ENCODE results near the gene AAK1. TPM values are rescaled to one million over a fixed set of nuclear protein-coding genes. Genes with fewer than 3 reads are reported as not detected.

Gene AAK1
- total RNA-seq, 3 donors from 2014 or later = 37.9 to 54.0 (median 44.9) TPM

DNA sequence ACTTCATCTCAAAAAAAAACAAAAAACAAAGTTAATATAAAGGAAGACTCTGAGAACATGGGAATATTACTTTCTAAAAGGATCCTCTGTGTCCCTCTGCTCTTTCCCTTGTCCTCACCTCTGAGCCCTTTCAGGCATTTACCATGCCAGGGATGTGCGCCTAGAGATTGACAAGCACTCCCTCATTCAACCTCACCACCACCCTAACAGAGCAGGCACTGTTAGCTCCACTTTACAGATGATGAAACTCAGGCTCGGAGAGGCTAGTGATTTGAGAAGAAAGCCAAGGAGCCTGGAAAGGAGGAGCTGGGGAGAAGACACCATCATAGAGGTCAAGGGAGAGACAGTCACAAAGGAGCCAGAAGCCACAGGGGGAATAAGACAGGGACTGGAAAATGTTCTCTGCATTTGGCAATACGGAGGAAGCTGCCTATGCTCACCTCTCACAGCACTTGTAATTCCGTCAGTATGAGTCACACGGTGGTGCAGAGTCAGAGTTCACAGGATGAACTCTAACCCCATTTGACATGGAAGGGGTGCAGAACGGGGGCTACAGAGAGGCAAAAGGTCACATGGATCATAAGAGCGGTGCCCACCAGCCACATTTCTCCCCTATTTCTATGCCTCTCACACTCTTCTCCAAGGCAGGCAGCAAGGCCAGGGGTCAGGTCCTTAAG, 104.5 kb downstream of the AAK1 start:
- TF ChIP-seq POLR2A (IDR thresholded peaks at IDR 0.05) (no peak), POLR2AphosphoS5 (IDR thresholded peaks at IDR 0.05) (no peak)
- TF ChIP-seq, protein P1, sequence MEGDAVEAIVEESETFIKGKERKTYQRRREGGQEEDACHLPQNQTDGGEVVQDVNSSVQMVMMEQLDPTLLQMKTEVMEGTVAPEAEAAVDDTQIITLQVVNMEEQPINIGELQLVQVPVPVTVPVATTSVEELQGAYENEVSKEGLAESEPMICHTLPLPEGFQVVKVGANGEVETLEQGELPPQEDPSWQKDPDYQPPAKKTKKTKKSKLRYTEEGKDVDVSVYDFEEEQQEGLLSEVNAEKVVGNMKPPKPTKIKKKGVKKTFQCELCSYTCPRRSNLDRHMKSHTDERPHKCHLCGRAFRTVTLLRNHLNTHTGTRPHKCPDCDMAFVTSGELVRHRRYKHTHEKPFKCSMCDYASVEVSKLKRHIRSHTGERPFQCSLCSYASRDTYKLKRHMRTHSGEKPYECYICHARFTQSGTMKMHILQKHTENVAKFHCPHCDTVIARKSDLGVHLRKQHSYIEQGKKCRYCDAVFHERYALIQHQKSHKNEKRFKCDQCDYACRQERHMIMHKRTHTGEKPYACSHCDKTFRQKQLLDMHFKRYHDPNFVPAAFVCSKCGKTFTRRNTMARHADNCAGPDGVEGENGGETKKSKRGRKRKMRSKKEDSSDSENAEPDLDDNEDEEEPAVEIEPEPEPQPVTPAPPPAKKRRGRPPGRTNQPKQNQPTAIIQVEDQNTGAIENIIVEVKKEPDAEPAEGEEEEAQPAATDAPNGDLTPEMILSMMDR (IDR thresholded peaks at IDR 0.05) = no peak
- DNase-seq (ENCODE audit: low spot score in 2 of 2) = no peak
- Histone ChIP-seq H3K27me3 (no peaks in the 10 kb centered on the region), H3K4me1 (peaks cover 0 to 5% of the 10 kb centered on the region in 2 donors), H3K4me3 (no peak overlapping the region), H3K36me3 (no peaks in the 10 kb centered on the region), H3K9me3 (no peaks in the 10 kb centered on the region), H3K27ac (no peak overlapping the region)
- intact Hi-C loops (cut with DNase I; ENCODE audit: low total_unique reads) = no loop called here

DNA sequence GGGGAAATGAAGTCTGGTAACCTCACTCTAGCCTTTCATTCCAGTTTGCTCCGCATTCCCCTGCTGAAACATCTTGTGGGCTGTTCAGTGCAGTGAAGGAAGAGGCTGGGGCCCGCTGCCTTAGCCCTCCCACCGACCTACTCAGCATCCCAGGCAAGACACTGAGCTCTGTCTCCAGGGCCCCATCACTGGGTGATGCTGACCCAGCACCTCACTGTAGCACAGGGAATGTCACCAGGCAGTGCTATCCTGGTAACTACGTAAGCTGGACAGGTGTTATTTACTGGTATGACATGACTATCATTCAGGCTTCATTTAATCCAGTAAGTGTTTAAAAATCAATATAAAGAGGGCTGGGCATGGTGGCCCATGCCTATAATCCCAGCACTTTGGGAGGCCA, 105.3 kb downstream of the AAK1 start:
- Histone ChIP-seq H3K36me3 (no peaks in the 10 kb centered on the region), H3K9me3 (peaks cover 0 to 8% of the 10 kb centered on the region in 2 donors), H3K27me3 (no peaks in the 10 kb centered on the region), H3K4me3 (no peak overlapping the region), H3K27ac (no peak overlapping the region), H3K4me1 (peaks cover 0 to 5% of the 10 kb centered on the region in 2 donors)
- TF ChIP-seq, protein P1 (IDR thresholded peaks at IDR 0.05) = no peak
- TF ChIP-seq POLR2A (IDR thresholded peaks at IDR 0.05) = no peak
- no peak for TF ChIP-seq POLR2AphosphoS5 (IDR thresholded peaks at IDR 0.05)
- DNase-seq (ENCODE audit: low spot score in 2 of 2) = no peak
- intact Hi-C loops (cut with DNase I; ENCODE audit: low total_unique reads) = no loop called here

DNA sequence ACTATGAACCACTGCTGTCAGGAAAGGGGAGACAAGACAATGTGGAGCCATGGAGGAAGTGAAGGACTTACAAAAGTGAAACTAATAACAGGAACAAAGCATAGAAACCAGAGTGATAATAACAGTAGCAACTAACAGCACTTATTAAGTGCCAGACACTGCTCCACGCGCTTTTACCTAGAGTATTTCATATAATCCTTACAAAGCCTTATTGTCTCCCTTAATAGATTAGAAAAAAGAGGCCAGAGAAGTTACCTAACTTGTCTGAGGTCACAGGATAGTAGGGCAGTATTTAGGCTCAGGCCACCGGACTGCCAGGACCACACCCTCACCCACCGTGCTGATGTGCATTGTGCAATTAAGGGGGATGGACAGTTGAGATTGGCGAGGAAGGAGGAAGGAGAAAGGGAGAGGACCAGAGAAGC, 107.7 kb downstream of the AAK1 start:
- H3K27me3 ChIP-seq = no peaks in the 10 kb centered on the region
- DNase-seq (ENCODE audit: low spot score in 2 of 2) = no peak
- TF ChIP-seq POLR2AphosphoS5 (IDR thresholded peaks at IDR 0.05) (no peak), POLR2A (IDR thresholded peaks at IDR 0.05) (no peak)
- TF ChIP-seq, protein P1 (IDR thresholded peaks at IDR 0.05) = no peak
- H3K4me1 ChIP-seq = peaks cover 0 to 5% of the 10 kb centered on the region in 2 donors
- peaks cover 0 to 13% of the 10 kb centered on the region in 2 donors for H3K9me3 ChIP-seq
- H3K4me3 ChIP-seq = no peak overlapping the region
- intact Hi-C loops (cut with DNase I; ENCODE audit: low total_unique reads) = no loop called here
- no peaks in the 10 kb centered on the region for H3K36me3 ChIP-seq
- peak overlapping the region; percentile 27 for H3K27ac ChIP-seq

DNA sequence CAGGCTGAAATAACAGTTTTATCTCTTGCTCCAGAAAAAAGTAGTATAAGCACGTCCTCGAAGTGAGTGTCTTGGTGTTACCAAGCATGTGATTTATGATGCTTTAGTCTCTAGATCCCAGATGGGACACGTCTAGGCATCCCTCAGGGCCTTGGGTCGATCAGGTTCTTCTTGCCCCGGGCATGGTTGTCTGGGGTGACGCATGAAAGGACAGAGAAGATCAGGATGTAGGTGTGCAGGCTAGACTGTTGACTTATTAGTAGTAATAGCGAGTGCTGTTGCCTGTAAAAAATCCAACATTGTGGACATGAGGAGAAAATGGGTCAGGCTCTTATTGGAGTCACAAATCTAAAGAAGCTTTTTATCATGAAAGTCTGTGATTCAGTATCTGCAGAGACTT, 112.4 kb downstream of the AAK1 start:
- H3K36me3 ChIP-seq = no peaks in the 10 kb centered on the region

DNA sequence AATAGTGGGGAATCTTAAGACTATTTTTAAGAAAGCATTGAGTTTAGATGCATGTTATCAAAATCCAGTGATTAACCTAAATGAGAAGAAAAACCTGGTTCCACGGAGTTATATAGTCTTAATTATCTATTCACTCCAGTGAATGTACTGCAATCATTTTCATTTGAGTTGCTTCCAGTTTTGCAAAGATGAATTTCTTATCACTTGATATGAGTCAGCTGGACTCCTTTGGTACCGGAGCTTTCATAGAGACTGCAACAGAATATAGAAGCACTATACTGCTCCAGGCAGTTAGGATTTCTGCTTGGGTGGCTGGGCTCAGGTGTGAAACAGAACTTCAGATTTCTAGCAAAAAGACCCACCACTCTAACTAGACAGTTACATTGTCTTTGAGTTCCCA, 114.1 kb downstream of the AAK1 start:
- H3K27me3 ChIP-seq = no peaks in the 10 kb centered on the region
- H3K27ac ChIP-seq = no peak overlapping the region
- peaks cover 0 to 13% of the 10 kb centered on the region in 2 donors for H3K9me3 ChIP-seq
- TF ChIP-seq POLR2A (IDR thresholded peaks at IDR 0.05) (no peak), POLR2AphosphoS5 (IDR thresholded peaks at IDR 0.05) (no peak)
- TF ChIP-seq, protein P1 (IDR thresholded peaks at IDR 0.05) = no peak
- no peaks in the 10 kb centered on the region for H3K36me3 ChIP-seq
- no peak for DNase-seq (ENCODE audit: low spot score in 2 of 2)
- no peak overlapping the region for H3K4me3 ChIP-seq
- no peaks in the 10 kb centered on the region for H3K4me1 ChIP-seq
- intact Hi-C loops (cut with DNase I; ENCODE audit: low total_unique reads) = no loop called here

More for the DNA sequence above, 112.4 kb downstream of the AAK1 start:
- DNase-seq (ENCODE audit: low spot score in 2 of 2) = no peak
- H3K9me3 ChIP-seq = peaks cover 0 to 13% of the 10 kb centered on the region in 2 donors
- no peaks in the 10 kb centered on the region for H3K27me3 ChIP-seq
- intact Hi-C loops (cut with DNase I; ENCODE audit: low total_unique reads) = no loop called here
- no peak overlapping the region for H3K4me3 ChIP-seq
- peaks cover 0 to 5% of the 10 kb centered on the region in 2 donors for H3K4me1 ChIP-seq
- H3K27ac ChIP-seq = no peak overlapping the region
- TF ChIP-seq POLR2AphosphoS5 (IDR thresholded peaks at IDR 0.05) (no peak), POLR2A (IDR thresholded peaks at IDR 0.05) (no peak)
- TF ChIP-seq, protein P1 (IDR thresholded peaks at IDR 0.05) = no peak

Data from breast epithelium (tissue), 4 donors.